ENCODE measurements around the gene GRK5.

The GRK5 gene

DNA sequence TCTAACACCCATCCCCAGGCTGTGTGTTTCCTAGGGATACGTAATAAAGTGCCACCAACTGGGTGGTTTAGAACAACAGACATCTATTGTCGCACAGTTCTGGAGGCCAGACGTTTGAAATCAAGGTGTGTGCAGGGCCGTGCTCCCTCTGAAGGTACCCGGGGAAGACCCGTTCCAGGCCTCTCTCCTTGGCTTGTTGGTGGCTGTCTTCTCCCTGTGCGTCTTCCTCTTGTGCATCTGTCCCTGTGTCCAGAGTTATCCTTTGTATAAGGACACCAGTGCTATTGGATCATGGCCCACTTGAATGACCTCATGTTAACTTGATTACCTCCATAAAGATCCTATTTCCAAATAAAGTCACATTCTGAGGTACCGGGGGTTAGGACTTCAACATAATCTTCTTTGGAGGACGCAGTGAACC is 15.6 kb downstream of the GRK5 start:
- Histone ChIP-seq H3K79me1 (ENCODE audit: low read length) (no peaks in the 10 kb centered on the region), H2AFZ (ENCODE audit: insufficient read depth, low read length, poor library complexity) (no peak overlapping the region), H4K8ac (ENCODE audit: low read depth, low read length) (no peak overlapping the region), H3K79me2 (ENCODE audit: control insufficient read depth, insufficient read depth, low read length, poor library complexity) (no peaks in the 10 kb centered on the region), H2BK5ac (ENCODE audit: low read depth, low read length, poor library complexity) (no peak overlapping the region), H3K4me2 (ENCODE audit: low read length) (no peak overlapping the region), H3K27ac (ENCODE audit: low read depth, low read length) (no peak overlapping the region), H3K23ac (ENCODE audit: low read length) (no peak overlapping the region), H3K4me3 (ENCODE audit: low read depth, low read length) (no peak overlapping the region), H3K36me3 (ENCODE audit: control insufficient read depth in 1 of 2, insufficient read depth in 2 of 2, low read length in 2 of 2) (no peaks in the 10 kb centered on the region), H2BK120ac (ENCODE audit: insufficient read depth, low read length, poor library complexity) (no peak overlapping the region), H3K14ac (ENCODE audit: low read length) (no peak overlapping the region), H3K9ac (ENCODE audit: low read length) (no peak overlapping the region), H3K27me3 (ENCODE audit: insufficient read depth, low read length) (no peaks in the 10 kb centered on the region), H4K91ac (ENCODE audit: low read depth, low read length) (no peak overlapping the region), H3K4me1 (ENCODE audit: control insufficient read depth in 1 of 2, insufficient read depth in 2 of 2, low read length in 2 of 2) (no peaks in the 10 kb centered on the region), H2AK5ac (ENCODE audit: low read length) (no peak overlapping the region), H3K18ac (ENCODE audit: low read length) (no peak overlapping the region), H3K4ac (ENCODE audit: low read depth, low read length) (no peak overlapping the region), H2BK12ac (ENCODE audit: low read length) (no peak overlapping the region), H3K9me3 (ENCODE audit: insufficient read depth, low read depth, low read length) (no peaks in the 10 kb centered on the region), H4K12ac (ENCODE audit: low read depth, low read length) (no peak overlapping the region)
- WGBS (ENCODE audit: extremely low coverage, insufficient coverage, insufficient read length): no CpG with 5 or more reads among the region's 9 CpGs
- no peak for DNase-seq

DNA sequence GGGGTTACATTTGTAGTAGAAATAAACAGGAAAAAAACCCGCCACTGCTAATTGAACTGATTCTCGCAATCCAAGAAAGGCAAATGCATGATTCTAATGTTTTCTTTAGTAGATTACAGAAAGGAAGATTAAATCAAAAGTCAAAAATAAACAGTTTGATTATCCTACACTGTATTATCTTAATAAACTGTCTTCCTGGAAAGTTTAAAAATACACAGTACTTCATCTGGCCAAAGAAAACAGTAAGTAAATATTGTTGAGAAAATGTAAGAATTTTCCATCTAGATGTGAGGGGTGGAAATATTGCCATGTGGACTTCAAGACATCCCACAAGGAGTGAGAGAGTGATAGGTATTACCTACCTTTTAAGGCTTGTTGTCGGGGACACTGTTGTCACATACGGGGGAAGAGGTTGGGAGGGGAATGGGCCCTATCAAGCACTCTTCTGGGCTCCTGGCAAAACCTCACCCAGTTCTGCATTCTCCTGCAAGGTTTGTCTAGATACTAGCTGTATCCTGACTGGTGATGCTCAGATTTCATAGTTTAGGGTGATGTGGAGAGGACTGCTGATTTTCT is 17.8 kb downstream of the GRK5 start:
- Histone ChIP-seq H2BK5ac (ENCODE audit: low read depth, low read length, poor library complexity) (no peak overlapping the region), H3K14ac (ENCODE audit: low read length) (no peak overlapping the region), H3K27me3 (ENCODE audit: insufficient read depth, low read length) (no peaks in the 10 kb centered on the region), H3K4me2 (ENCODE audit: low read length) (no peak overlapping the region), H3K79me2 (ENCODE audit: control insufficient read depth, insufficient read depth, low read length, poor library complexity) (no peaks in the 10 kb centered on the region), H3K4ac (ENCODE audit: low read depth, low read length) (no peak overlapping the region), H3K9ac (ENCODE audit: low read length) (no peak overlapping the region), H2BK120ac (ENCODE audit: insufficient read depth, low read length, poor library complexity) (no peak overlapping the region), H3K27ac (ENCODE audit: low read depth, low read length) (no peak overlapping the region), H4K8ac (ENCODE audit: low read depth, low read length) (no peak overlapping the region), H3K36me3 (ENCODE audit: control insufficient read depth in 1 of 2, insufficient read depth in 2 of 2, low read length in 2 of 2) (no peaks in the 10 kb centered on the region), H3K4me3 (ENCODE audit: low read depth, low read length) (no peak overlapping the region), H2BK12ac (ENCODE audit: low read length) (no peak overlapping the region), H4K91ac (ENCODE audit: low read depth, low read length) (no peak overlapping the region), H4K12ac (ENCODE audit: low read depth, low read length) (no peak overlapping the region), H3K4me1 (ENCODE audit: control insufficient read depth in 1 of 2, insufficient read depth in 2 of 2, low read length in 2 of 2) (no peaks in the 10 kb centered on the region), H3K18ac (ENCODE audit: low read length) (no peak overlapping the region), H3K79me1 (ENCODE audit: low read length) (no peaks in the 10 kb centered on the region), H3K9me3 (ENCODE audit: insufficient read depth, low read depth, low read length) (no peaks in the 10 kb centered on the region), H2AFZ (ENCODE audit: insufficient read depth, low read length, poor library complexity) (no peak overlapping the region), H2AK5ac (ENCODE audit: low read length) (no peak overlapping the region), H3K23ac (ENCODE audit: low read length) (no peak overlapping the region)
- no CpG with 5 or more reads among the region's 4 CpGs for WGBS (ENCODE audit: extremely low coverage, insufficient coverage, insufficient read length)
- no peak for DNase-seq

DNA sequence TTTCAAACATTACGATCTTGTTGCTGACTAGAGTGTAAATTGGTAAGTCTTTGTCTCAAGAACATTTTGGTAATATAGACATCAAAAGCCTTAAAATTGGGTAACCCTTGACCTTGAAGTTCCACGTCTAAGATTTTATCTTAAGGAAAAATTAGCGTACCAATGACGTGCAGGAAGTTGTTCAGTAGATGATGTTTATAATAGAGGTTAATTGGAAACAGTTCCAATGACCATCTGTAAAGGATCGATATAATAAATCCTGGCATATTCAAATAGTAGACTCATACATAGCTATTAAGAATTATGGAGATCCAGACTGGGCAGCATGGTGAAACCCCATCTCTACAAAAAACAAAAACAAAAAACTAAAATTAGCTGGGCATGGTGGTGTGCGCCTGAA is 20.5 kb downstream of the GRK5 start:
- WGBS (ENCODE audit: extremely low coverage, insufficient coverage, insufficient read length): no CpG with 5 or more reads among the region's 6 CpGs
- H2BK12ac ChIP-seq (ENCODE audit: low read length): no peak overlapping the region
- H2BK5ac ChIP-seq (ENCODE audit: low read depth, low read length, poor library complexity): no peak overlapping the region
- no peak overlapping the region for H3K23ac ChIP-seq (ENCODE audit: low read length)
- H2AFZ ChIP-seq (ENCODE audit: insufficient read depth, low read length, poor library complexity): no peak overlapping the region
- no peak overlapping the region for H2AK5ac ChIP-seq (ENCODE audit: low read length)
- no peak overlapping the region for H4K91ac ChIP-seq (ENCODE audit: low read depth, low read length)
- no peak overlapping the region for H4K8ac ChIP-seq (ENCODE audit: low read depth, low read length)
- H3K9me3 ChIP-seq (ENCODE audit: insufficient read depth, low read depth, low read length): no peaks in the 10 kb centered on the region
- no peak overlapping the region for H3K14ac ChIP-seq (ENCODE audit: low read length)
- H3K36me3 ChIP-seq (ENCODE audit: control insufficient read depth in 1 of 2, insufficient read depth in 2 of 2, low read length in 2 of 2): no peaks in the 10 kb centered on the region
- H3K4me1 ChIP-seq (ENCODE audit: control insufficient read depth in 1 of 2, insufficient read depth in 2 of 2, low read length in 2 of 2): no peaks in the 10 kb centered on the region
- no peaks in the 10 kb centered on the region for H3K79me2 ChIP-seq (ENCODE audit: control insufficient read depth, insufficient read depth, low read length, poor library complexity)
- H3K9ac ChIP-seq (ENCODE audit: low read length): no peak overlapping the region
- H2BK120ac ChIP-seq (ENCODE audit: insufficient read depth, low read length, poor library complexity): no peak overlapping the region
- no peak overlapping the region for H3K18ac ChIP-seq (ENCODE audit: low read length)
- no peaks in the 10 kb centered on the region for H3K27me3 ChIP-seq (ENCODE audit: insufficient read depth, low read length)
- H3K79me1 ChIP-seq (ENCODE audit: low read length): no peaks in the 10 kb centered on the region
- no peak for DNase-seq
- no peak overlapping the region for H3K4me3 ChIP-seq (ENCODE audit: low read depth, low read length)
- H3K4me2 ChIP-seq (ENCODE audit: low read length): no peak overlapping the region
- no peak overlapping the region for H3K4ac ChIP-seq (ENCODE audit: low read depth, low read length)
- no peak overlapping the region for H3K27ac ChIP-seq (ENCODE audit: low read depth, low read length)
- H4K12ac ChIP-seq (ENCODE audit: low read depth, low read length): no peak overlapping the region

DNA sequence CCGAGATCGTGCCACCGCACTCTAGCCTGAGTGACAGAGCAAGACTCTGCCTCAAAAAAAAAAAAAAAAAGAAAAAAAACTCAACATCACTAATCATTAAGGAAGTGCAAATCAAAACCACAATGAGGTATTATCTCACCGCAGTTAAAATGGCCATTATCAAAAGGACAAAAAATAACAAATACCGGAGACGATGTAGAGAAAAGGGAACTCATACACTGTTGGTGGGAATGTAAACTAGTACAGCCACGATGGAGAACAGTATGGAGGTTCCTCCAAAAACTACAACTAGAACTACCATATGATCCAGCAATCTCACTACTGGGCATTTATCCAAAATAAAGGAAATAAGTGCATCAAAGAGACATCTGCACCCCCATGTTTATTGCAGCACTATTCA is 24.3 kb downstream of the GRK5 start:
- no peak overlapping the region for H3K23ac ChIP-seq (ENCODE audit: low read length)
- H4K91ac ChIP-seq (ENCODE audit: low read depth, low read length): no peak overlapping the region
- no peak overlapping the region for H4K12ac ChIP-seq (ENCODE audit: low read depth, low read length)
- no peak overlapping the region for H4K8ac ChIP-seq (ENCODE audit: low read depth, low read length)
- H3K79me2 ChIP-seq (ENCODE audit: control insufficient read depth, insufficient read depth, low read length, poor library complexity): no peaks in the 10 kb centered on the region
- no peak for DNase-seq
- no peaks in the 10 kb centered on the region for H3K4me1 ChIP-seq (ENCODE audit: control insufficient read depth in 1 of 2, insufficient read depth in 2 of 2, low read length in 2 of 2)
- no peak overlapping the region for H3K18ac ChIP-seq (ENCODE audit: low read length)
- H3K4me3 ChIP-seq (ENCODE audit: low read depth, low read length): no peak overlapping the region
- H2AFZ ChIP-seq (ENCODE audit: insufficient read depth, low read length, poor library complexity): no peak overlapping the region
- no CpG with 5 or more reads among the region's 7 CpGs for WGBS (ENCODE audit: extremely low coverage, insufficient coverage, insufficient read length)
- no peaks in the 10 kb centered on the region for H3K27me3 ChIP-seq (ENCODE audit: insufficient read depth, low read length)
- no peak overlapping the region for H2BK120ac ChIP-seq (ENCODE audit: insufficient read depth, low read length, poor library complexity)
- H3K27ac ChIP-seq (ENCODE audit: low read depth, low read length): no peak overlapping the region
- no peak overlapping the region for H2BK5ac ChIP-seq (ENCODE audit: low read depth, low read length, poor library complexity)
- H3K79me1 ChIP-seq (ENCODE audit: low read length): no peaks in the 10 kb centered on the region
- H3K9me3 ChIP-seq (ENCODE audit: insufficient read depth, low read depth, low read length): no peaks in the 10 kb centered on the region
- H3K36me3 ChIP-seq (ENCODE audit: control insufficient read depth in 1 of 2, insufficient read depth in 2 of 2, low read length in 2 of 2): no peaks in the 10 kb centered on the region
- H2BK12ac ChIP-seq (ENCODE audit: low read length): no peak overlapping the region
- H3K4ac ChIP-seq (ENCODE audit: low read depth, low read length): no peak overlapping the region
- no peak overlapping the region for H3K14ac ChIP-seq (ENCODE audit: low read length)
- H2AK5ac ChIP-seq (ENCODE audit: low read length): no peak overlapping the region
- H3K4me2 ChIP-seq (ENCODE audit: low read length): no peak overlapping the region
- no peak overlapping the region for H3K9ac ChIP-seq (ENCODE audit: low read length)
